HepG2 (cell line): ENCODE data around the gene GADD45A. TPM values are rescaled to one million over a fixed set of nuclear protein-coding genes. Genes with fewer than 3 reads are reported as not detected.

Experiments used
- ARID5B ChIP-seq: IDR thresholded peaks from 2 replicates; pipeline ENCODE4 v1.4.0; 2020; ENCODE audit warnings: mild to moderate bottlenecking, missing genetic modification reagents
- BHLHE40 ChIP-seq: IDR thresholded peaks from 2 replicates; pipeline ENCODE4 v1.6.1; 2011; ENCODE audit warnings: low read length, improper control_type of control experiment
- CEBPG ChIP-seq: IDR thresholded peaks from 2 replicates; pipeline ENCODE4 v1.6.1; 2016
- ETV5 ChIP-seq: IDR thresholded peaks from 2 replicates; pipeline ENCODE4 v1.6.1; 2018; ENCODE audit warnings: missing biosample characterization, missing genetic modification reagents, inconsistent platforms, borderline replicate concordance
- FOXA3 ChIP-seq: IDR thresholded peaks from 2 replicates; pipeline ENCODE4 v1.6.1; 2016; ENCODE audit warnings: missing genetic modification reagents, missing compliant biosample characterization
- FOXO1 ChIP-seq: sonication (generic); formaldehyde crosslinking; IDR thresholded peaks from 2 replicates; pipeline ENCODE4 v1.4.0; 2020; ENCODE audit warnings: missing genetic modification reagents
- FOXP4 ChIP-seq: sonication (generic); formaldehyde crosslinking; IDR thresholded peaks from 2 replicates; pipeline ENCODE4 v1.4.0; 2020; ENCODE audit warnings: missing genetic modification reagents
- GABPA ChIP-seq, 2 experiments: IDR thresholded peaks; 2 replicates each; pipeline ENCODE4 v1.6.1; 2011 to 2016; ENCODE audit warnings: low read depth in 2 of 2, low read length in 1 of 2, missing biosample characterization in 1 of 2, missing genetic modification characterization in 1 of 2
- HMGXB4 ChIP-seq, 2 experiments: sonication (generic) in 1 of 2; formaldehyde crosslinking in 1 of 2; IDR thresholded peaks; 2 replicates each; pipeline versions ENCODE4 v1.4.0 to v1.6.1; 2018 to 2020; ENCODE audit warnings: missing genetic modification reagents in 2 of 2, borderline replicate concordance in 1 of 2, low read depth in 1 of 2, mild to moderate bottlenecking in 1 of 2, missing biosample characterization in 1 of 2
- HNF4A ChIP-seq: sonication (generic); formaldehyde crosslinking; IDR thresholded peaks from 2 replicates; pipeline ENCODE4 v1.4.0; 2020; ENCODE audit warnings: missing genetic modification reagents
- NR2F1 ChIP-seq, 2 experiments: fragments of 450-650 bp in 1 of 2; formaldehyde crosslinking in 1 of 2; IDR thresholded peaks; 2 replicates each; pipeline versions ENCODE4 v1.5.0 to v1.6.1; 2016 to 2020; ENCODE audit warnings: mild to moderate bottlenecking in 1 of 2, missing compliant biosample characterization in 1 of 2, missing genetic modification reagents in 1 of 2, moderate library complexity in 1 of 2
- PAXIP1 ChIP-seq: sonication (generic); formaldehyde crosslinking; conservative IDR thresholded peaks from 2 replicates; pipeline ENCODE4 v1.4.0; 2020; ENCODE audit warnings: mild to moderate bottlenecking, missing genetic modification reagents, moderate library complexity
- SOX6 ChIP-seq, 2 experiments: fragments of 450-650 bp in 1 of 2; sonication (generic) in 1 of 2; formaldehyde crosslinking in 1 of 2; IDR thresholded peaks; 2 replicates each; pipeline versions ENCODE4 v1.4.0 to v1.6.1; 2017 to 2020; ENCODE audit warnings: antibody characterized with exemption in 1 of 2, mild to moderate bottlenecking in 1 of 2, missing genetic modification reagents in 1 of 2
- THAP11 ChIP-seq: IDR thresholded peaks from 2 replicates; pipeline ENCODE4 v1.6.1; 2016; ENCODE audit warnings: missing biosample characterization, missing genetic modification reagents
- ZBTB21 ChIP-seq: sonication (generic); formaldehyde crosslinking; IDR thresholded peaks from 2 replicates; pipeline ENCODE4 v1.4.0; 2020; ENCODE audit warnings: missing genetic modification reagents
- ZNF510 ChIP-seq: sonication (generic); formaldehyde crosslinking; IDR thresholded peaks from 2 replicates; pipeline ENCODE4 v1.4.0; 2020; ENCODE audit warnings: low read depth, mild to moderate bottlenecking, missing genetic modification reagents
- polyA plus RNA-seq, 8 experiments: library from polyadenylated mRNA; depleted of rRNA in 3 of 8; stranded (reverse) in 7 of 8; unstranded in 1 of 8; fragments of >200 nt; fragmentation: Illumina TruSeq in 4 of 8; extraction: Trizol in 4 of 8; gene quantifications; 2 replicates each; pipeline versions ENCODE4 v1.2.1 to v1.2.3, GENCODE V29; 2011 to 2016; ENCODE audit warnings: low read depth in 4 of 8, missing spikeins in 1 of 8, mixed read lengths in 1 of 8; ENCODE audit not compliant: insufficient read depth in 1 of 8
- total RNA-seq, 5 experiments: library from RNA; depleted of rRNA; stranded (reverse); fragments of >200 nt; fragmentation: Illumina TruSeq; extraction: Trizol; gene quantifications; 2 replicates each; pipeline ENCODE4 v1.2.3, GENCODE V29; 2016; ENCODE audit warnings: low read depth in 1 of 5

Gene GADD45A
- total and polyA plus RNA-seq, 2 of the 13 experiments (the other 11 are each of a cell fraction or from before 2014, with no cell fraction given) = 33.2 to 46.2 TPM

GRCh38 chr1:67664048-67664447 is 21.0 kb upstream of the GADD45A start (continued):
- TF ChIP-seq FOXO1 (CRISPR knock-in tag) (no peak; the same call in 1 of the 2 replicates), HNF4A (peak; percentile 39; the same call in 1 of the 2 replicates), BHLHE40 (0 out of 2 replicates have a peak, but pooled peaks have one; percentile 44), GABPA (IDR thresholded peaks at IDR 0.05; ENCODE audit: low read depth, low read length) (no peak), GABPA (CRISPR knock-in tag; IDR thresholded peaks at IDR 0.05; ENCODE audit: low read depth) (peak; percentile 39; the same call in 1 of the 2 replicates), NR2F1 (CRISPR knock-in tag; IDR thresholded peaks at IDR 0.05) (0 out of 4 replicates have a peak, but pooled peaks of 1 of the 2 experiments have one; percentile 31), HMGXB4 (CRISPR knock-in tag; IDR thresholded peaks at IDR 0.05; ENCODE audit: borderline replicate concordance in 1 of 2, low read depth in 1 of 2) (peak in 1 of 2 experiments; percentile 34; a peak in 1 of 4 replicates), ZNF510 (no peak), FOXA3 (peak; percentile 91), ZBTB21 (peak; percentile 38; the same call in 1 of the 2 replicates), ARID5B (CRISPR knock-in tag) (peak; percentile 96), SOX6 (IDR thresholded peaks at IDR 0.05) (no peak), SOX6 (CRISPR knock-in tag; IDR thresholded peaks at IDR 0.05) (peak; percentile 97), FOXP4 (peak; percentile 12; the same call in 1 of the 2 replicates), THAP11 (CRISPR knock-in tag) (0 out of 2 replicates have a peak, but pooled peaks have one; percentile 45), ETV5 (CRISPR knock-in tag) (peak; percentile 88), CEBPG (CRISPR knock-in tag) (peak; percentile 48), PAXIP1 (CRISPR knock-in tag) (peak; percentile 89)
